Nephron (organoid): ENCODE measurements around the gene CMTM4.
"Not testable (repeated sequence)": the region's sequence is repeated elsewhere in the genome, so short reads cannot be mapped to it uniquely, and the experiment has no call there.

Experiments
- H3K27ac Mint-ChIP-seq, 3 experiments: 2 replicates each; pipeline ENCODE4 v1.8.0; 2020; ENCODE audit warnings: mixed read lengths in 3 of 3, mild to moderate bottlenecking in 2 of 3, moderate library complexity in 1 of 3
- H3K27me3 Mint-ChIP-seq: 2 replicates; pipeline ENCODE4 v1.8.0; 2021; ENCODE audit warnings: low read depth, mild to moderate bottlenecking, moderate library complexity, mixed read lengths
- H3K36me3 Mint-ChIP-seq: 2 replicates; pipeline ENCODE4 v1.8.0; 2020; ENCODE audit warnings: low read depth, mixed read lengths
- H3K4me1 Mint-ChIP-seq: 2 replicates; pipeline ENCODE4 v1.8.0; 2020; ENCODE audit warnings: mixed read lengths
- H3K4me3 Mint-ChIP-seq, 3 experiments: 2 replicates each; pipeline ENCODE4 v1.8.0; 2020; ENCODE audit warnings: mild to moderate bottlenecking in 3 of 3, mixed read lengths in 3 of 3, moderate library complexity in 2 of 3
- H3K9me3 Mint-ChIP-seq: 2 replicates; pipeline ENCODE4 v1.8.0; 2020; ENCODE audit warnings: mixed read lengths
- TF ChIP-seq, protein P1 (sequence below), 3 experiments: fragments of 200-600 bp; sonication (generic); IDR thresholded peaks; one replicate each; pipeline ENCODE4 v1.5.0; 2021; ENCODE audit warnings: antibody characterized with exemption in 3 of 3; ENCODE audit not compliant: unreplicated experiment in 3 of 3

Gene CMTM4

DNA sequence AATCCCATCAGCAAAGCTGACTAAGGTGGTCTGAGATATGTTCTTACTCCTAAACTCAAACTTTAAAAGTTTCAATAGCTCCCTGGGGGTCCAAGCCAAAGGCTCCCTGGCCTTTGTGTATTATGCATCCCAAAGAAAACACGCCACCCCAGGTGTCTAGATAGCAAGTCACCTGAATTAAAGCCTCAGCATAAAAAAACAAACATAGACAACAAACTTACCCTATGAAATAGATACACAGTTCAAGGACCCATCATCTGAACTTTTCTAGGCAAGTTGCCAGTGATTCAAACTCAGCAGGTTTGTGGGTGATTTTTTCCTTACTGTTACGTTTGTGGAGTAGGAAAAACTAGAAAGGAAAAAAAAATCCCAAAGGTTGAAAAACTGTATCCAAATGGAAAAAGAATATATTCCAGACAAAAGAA lies 79.5 kb downstream of the CMTM4 start:
- Mint-ChIP-seq H3K36me3 (peaks cover 44% of the 10 kb centered on the region), H3K27ac (peak overlapping the region; percentile 12 to 85 (median 52)), H3K9me3 (no peaks in the 10 kb centered on the region), H3K4me1 (peaks cover 38% of the 10 kb centered on the region), H3K4me3 (no peak overlapping the region), H3K27me3 (no peaks in the 10 kb centered on the region)
- TF ChIP-seq, protein P1, sequence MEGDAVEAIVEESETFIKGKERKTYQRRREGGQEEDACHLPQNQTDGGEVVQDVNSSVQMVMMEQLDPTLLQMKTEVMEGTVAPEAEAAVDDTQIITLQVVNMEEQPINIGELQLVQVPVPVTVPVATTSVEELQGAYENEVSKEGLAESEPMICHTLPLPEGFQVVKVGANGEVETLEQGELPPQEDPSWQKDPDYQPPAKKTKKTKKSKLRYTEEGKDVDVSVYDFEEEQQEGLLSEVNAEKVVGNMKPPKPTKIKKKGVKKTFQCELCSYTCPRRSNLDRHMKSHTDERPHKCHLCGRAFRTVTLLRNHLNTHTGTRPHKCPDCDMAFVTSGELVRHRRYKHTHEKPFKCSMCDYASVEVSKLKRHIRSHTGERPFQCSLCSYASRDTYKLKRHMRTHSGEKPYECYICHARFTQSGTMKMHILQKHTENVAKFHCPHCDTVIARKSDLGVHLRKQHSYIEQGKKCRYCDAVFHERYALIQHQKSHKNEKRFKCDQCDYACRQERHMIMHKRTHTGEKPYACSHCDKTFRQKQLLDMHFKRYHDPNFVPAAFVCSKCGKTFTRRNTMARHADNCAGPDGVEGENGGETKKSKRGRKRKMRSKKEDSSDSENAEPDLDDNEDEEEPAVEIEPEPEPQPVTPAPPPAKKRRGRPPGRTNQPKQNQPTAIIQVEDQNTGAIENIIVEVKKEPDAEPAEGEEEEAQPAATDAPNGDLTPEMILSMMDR (IDR thresholded peaks at IDR 0.05; ENCODE audit: unreplicated experiment in 3 of 3) = no peak

DNA sequence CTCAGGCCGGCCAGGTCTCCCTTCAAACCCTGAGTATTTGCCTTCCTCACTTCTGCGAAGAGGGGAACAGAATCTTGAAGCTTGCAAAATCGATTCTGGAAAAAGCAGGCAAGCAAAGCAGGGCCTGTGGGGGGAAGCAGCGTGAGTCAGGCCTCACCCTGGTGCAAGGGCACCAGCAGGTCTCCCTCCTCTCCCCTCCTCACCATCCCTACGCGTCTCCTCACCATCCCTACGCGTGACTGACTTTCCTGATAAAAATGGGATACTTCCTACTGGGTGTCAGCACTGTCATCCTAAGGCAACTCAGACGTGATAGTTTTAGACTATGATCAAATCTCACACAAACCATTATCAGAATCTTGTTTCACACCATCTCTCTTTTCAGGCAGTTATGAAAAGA lies 80.0 kb downstream of the CMTM4 start:
- Mint-ChIP-seq H3K36me3 (peaks cover 48% of the 10 kb centered on the region), H3K4me1 (peaks cover 37% of the 10 kb centered on the region), H3K27ac (peak overlapping the region; percentile 12 to 85 (median 52)), H3K27me3 (no peaks in the 10 kb centered on the region), H3K4me3 (no peak overlapping the region), H3K9me3 (no peaks in the 10 kb centered on the region)
- TF ChIP-seq, protein P1 (IDR thresholded peaks at IDR 0.05; ENCODE audit: unreplicated experiment in 3 of 3) = no peak

DNA sequence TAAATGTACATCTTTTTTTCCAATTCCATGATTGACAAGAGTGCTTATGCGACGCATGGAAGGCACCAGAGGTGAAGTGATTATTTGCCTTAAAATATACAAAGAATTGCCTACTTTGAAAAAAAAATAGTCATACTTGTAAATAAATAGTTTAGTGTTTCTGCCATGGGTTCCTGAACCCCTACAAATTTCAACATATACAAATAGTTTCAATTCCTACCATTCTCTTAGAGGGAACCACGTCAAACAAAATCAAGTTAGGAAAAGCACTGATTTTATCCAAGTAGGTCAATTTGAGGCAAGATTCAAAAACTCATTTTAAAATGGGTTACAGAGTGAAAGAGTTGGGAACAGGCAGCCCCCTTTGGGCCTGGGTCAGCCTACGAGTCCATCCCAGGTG lies 80.4 kb downstream of the CMTM4 start:
- Mint-ChIP-seq H3K27ac (no peak overlapping the region), H3K36me3 (peaks cover 53% of the 10 kb centered on the region), H3K4me1 (peaks cover 37% of the 10 kb centered on the region), H3K4me3 (no peak overlapping the region), H3K27me3 (no peaks in the 10 kb centered on the region), H3K9me3 (no peaks in the 10 kb centered on the region)
- TF ChIP-seq, protein P1 (IDR thresholded peaks at IDR 0.05; ENCODE audit: unreplicated experiment in 3 of 3) = no peak

DNA sequence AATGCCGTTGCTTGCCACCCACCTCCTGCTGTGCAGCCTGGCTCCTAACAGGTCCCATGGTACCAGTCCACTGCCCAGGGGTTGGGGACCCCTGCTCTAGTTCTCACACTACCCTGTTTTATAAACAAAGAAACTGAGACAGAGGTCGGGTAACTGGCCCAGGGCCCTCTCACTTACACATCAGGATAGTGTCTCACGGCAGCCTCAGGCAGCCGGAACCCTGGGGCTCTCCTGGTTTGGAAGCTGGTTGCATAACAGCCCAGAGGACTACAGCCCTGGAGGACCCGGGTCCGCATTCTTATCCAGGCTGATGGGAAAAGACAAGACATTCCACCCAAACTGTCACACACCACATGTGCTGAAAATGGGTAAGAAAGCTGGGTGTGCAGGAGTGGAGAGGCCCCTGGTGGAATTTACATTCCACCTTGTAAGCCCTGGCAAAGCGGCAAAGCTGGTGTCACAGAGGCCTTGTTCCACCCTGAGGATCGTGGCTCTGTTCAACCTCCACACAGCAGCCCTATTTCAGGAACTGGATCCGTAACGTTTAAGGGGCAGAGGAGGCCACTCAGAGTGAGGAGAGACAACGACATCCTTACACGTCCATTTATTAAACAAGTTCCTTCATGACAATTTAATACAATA lies 82.3 kb downstream of the CMTM4 start:
- H3K27me3 Mint-ChIP-seq = no peaks in the 10 kb centered on the region
- H3K4me3 Mint-ChIP-seq = no peak overlapping the region
- TF ChIP-seq, protein P1 (IDR thresholded peaks at IDR 0.05; ENCODE audit: unreplicated experiment in 3 of 3) = no peak
- peaks cover 21% of the 10 kb centered on the region for H3K4me1 Mint-ChIP-seq
- H3K9me3 Mint-ChIP-seq = no peaks in the 10 kb centered on the region
- peaks cover 64% of the 10 kb centered on the region for H3K36me3 Mint-ChIP-seq
- H3K27ac Mint-ChIP-seq = no peak overlapping the region

DNA sequence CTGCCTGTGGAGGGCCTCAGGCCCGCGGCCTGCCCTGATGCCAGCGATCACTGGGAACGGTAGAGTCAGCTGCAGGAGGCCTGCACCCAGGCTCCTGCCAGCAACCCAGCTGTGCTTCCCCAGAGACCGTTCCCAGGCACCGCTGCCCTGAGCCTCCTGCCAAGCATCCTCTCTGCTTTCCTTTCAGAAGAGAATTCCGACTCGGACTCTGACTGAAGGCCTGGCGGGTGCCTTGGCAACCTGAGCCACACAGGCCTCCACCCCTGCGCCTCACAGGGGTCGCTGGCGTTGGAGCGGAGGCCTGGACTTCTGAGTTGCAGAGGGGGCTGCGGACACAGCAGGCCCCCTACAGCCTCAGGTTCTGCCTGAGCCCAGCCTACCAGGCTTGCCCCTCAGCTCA lies 84.1 kb downstream of the CMTM4 start:
- Mint-ChIP-seq H3K27me3 (no peaks in the 10 kb centered on the region), H3K4me1 (peaks cover 16% of the 10 kb centered on the region), H3K9me3 (no peaks in the 10 kb centered on the region), H3K27ac (no peak overlapping the region), H3K36me3 (peaks cover 62% of the 10 kb centered on the region), H3K4me3 (no peak overlapping the region)
- TF ChIP-seq, protein P1 (IDR thresholded peaks at IDR 0.05; ENCODE audit: unreplicated experiment in 3 of 3) = no peak

DNA sequence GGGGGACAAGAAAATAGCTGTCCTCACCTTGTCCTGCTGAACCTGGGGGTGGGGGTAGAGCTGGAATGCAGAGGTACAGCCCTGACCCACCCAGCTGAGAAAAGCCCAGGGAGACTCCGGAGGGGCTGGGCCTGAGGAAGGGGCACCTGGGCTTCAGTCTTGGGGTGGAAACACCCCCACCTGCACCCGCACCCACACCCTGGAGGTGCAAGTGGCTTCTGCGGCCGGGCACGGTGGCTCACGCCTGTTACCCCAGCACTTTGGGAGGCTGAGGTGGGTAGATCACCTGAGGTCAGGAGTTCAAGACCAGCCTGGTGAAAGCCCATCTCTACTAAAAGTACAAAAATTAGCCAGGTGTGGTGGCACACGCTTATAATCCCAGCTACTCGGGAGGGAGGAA lies 84.6 kb downstream of the CMTM4 start:
- peaks cover 11% of the 10 kb centered on the region for H3K4me1 Mint-ChIP-seq
- H3K36me3 Mint-ChIP-seq = peaks cover 62% of the 10 kb centered on the region
- H3K27me3 Mint-ChIP-seq, H3K27ac Mint-ChIP-seq, H3K9me3 Mint-ChIP-seq, H3K4me3 Mint-ChIP-seq: not testable (repeated sequence)
